ENCODE data around the gene PHYKPL.

DNA sequence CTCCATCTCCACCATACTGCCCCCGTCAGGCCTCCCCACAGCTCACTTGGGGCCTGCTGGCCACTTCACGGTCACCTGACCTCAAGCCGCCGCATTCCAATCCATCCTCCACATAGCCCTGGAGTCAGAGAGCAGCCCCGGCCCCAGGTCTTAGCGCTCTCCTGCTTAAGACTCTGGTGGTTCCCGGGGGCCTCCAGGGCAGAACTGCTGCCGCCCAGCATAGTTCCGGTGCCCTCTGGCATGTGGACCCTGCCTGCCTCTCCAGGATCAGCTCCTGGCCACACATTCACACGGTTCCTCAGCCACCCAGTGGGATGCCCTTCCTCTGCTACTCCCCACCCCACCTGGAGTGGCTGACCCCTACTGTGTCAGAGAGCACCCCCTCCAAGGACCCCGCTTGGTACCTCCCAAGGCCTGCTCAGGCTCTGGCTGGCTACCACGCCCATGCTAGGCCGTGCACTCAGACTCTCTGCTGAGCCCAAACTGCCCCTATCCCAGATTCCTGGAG lies 8.7 kb downstream of the PHYKPL start:
- TF ChIP-seq, protein P1, sequence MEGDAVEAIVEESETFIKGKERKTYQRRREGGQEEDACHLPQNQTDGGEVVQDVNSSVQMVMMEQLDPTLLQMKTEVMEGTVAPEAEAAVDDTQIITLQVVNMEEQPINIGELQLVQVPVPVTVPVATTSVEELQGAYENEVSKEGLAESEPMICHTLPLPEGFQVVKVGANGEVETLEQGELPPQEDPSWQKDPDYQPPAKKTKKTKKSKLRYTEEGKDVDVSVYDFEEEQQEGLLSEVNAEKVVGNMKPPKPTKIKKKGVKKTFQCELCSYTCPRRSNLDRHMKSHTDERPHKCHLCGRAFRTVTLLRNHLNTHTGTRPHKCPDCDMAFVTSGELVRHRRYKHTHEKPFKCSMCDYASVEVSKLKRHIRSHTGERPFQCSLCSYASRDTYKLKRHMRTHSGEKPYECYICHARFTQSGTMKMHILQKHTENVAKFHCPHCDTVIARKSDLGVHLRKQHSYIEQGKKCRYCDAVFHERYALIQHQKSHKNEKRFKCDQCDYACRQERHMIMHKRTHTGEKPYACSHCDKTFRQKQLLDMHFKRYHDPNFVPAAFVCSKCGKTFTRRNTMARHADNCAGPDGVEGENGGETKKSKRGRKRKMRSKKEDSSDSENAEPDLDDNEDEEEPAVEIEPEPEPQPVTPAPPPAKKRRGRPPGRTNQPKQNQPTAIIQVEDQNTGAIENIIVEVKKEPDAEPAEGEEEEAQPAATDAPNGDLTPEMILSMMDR (IDR thresholded peaks at IDR 0.05; ENCODE audit: poor library complexity, severe bottlenecking), result no peak
- no peak for TF ChIP-seq EZH2 (IDR thresholded peaks at IDR 0.05; ENCODE audit: borderline replicate concordance, insufficient read depth, low read length, poor library complexity, severe bottlenecking)
- TF ChIP-seq MXI1 (conservative IDR thresholded peaks at IDR 0.05; ENCODE audit: poor library complexity, severe bottlenecking), result no peak
- TF ChIP-seq EP300 (conservative IDR thresholded peaks at IDR 0.05; ENCODE audit: poor library complexity, severe bottlenecking), result no peak
- TF ChIP-seq, protein P2, sequence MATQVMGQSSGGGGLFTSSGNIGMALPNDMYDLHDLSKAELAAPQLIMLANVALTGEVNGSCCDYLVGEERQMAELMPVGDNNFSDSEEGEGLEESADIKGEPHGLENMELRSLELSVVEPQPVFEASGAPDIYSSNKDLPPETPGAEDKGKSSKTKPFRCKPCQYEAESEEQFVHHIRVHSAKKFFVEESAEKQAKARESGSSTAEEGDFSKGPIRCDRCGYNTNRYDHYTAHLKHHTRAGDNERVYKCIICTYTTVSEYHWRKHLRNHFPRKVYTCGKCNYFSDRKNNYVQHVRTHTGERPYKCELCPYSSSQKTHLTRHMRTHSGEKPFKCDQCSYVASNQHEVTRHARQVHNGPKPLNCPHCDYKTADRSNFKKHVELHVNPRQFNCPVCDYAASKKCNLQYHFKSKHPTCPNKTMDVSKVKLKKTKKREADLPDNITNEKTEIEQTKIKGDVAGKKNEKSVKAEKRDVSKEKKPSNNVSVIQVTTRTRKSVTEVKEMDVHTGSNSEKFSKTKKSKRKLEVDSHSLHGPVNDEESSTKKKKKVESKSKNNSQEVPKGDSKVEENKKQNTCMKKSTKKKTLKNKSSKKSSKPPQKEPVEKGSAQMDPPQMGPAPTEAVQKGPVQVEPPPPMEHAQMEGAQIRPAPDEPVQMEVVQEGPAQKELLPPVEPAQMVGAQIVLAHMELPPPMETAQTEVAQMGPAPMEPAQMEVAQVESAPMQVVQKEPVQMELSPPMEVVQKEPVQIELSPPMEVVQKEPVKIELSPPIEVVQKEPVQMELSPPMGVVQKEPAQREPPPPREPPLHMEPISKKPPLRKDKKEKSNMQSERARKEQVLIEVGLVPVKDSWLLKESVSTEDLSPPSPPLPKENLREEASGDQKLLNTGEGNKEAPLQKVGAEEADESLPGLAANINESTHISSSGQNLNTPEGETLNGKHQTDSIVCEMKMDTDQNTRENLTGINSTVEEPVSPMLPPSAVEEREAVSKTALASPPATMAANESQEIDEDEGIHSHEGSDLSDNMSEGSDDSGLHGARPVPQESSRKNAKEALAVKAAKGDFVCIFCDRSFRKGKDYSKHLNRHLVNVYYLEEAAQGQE (IDR thresholded peaks at IDR 0.05; ENCODE audit: borderline replicate concordance), result no peak
- TF ChIP-seq RAD21 (conservative IDR thresholded peaks at IDR 0.05), result no peak
- no peak for TF ChIP-seq SMC3 (conservative IDR thresholded peaks at IDR 0.05; ENCODE audit: poor library complexity)
- no peak for TF ChIP-seq POLR2AphosphoS5 (IDR thresholded peaks at IDR 0.05)
- TF ChIP-seq TAF1 (IDR thresholded peaks at IDR 0.05; ENCODE audit: low read depth), result no peak

All from neural cell (in vitro differentiated cells).